CD4-positive, alpha-beta T cell treated with Interleukin-21 for 1 hour (primary cell): Measurements from ENCODE around the gene THAP8.

ENCODE experiments used
- DNase-seq: peaks from one replicate; pipeline ENCODE4 v3.0.0-alpha.2; 2020

The THAP8 gene

DNA sequence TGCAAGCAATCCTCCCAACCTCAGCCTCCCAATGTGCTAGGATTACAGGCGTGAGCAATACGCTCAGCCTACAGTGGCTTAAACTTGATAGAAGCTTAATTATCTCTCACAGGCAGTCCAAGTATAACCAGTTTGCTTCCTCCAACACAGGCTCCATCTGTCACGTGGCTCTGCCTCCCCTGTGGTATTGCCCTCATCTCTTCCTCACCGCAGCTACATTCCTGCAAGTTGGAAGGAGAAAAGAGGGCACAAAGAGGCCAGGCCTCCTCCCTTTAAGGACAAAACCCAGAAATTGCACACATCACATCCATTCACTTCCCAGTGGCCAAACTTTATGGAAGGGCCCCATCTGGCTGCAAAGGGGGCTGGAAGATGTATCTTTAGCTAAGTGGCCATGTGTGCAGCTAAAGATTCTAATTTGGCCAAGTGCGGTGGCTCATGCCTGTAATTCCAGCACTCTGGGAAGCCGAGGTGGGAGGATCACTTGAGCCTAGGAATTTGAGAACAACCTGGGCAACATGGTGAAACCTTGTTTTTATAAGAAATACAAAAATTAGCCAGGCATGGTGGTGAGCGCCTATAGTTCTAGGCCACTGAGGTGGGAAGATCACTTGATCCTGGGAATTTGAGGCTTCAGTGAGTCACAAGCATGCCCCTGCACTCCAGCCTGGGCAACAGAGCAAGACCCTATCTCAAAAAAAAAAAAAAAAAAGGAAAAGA lies 62.2 kb downstream of the THAP8 start:
- no peak for DNase-seq

DNA sequence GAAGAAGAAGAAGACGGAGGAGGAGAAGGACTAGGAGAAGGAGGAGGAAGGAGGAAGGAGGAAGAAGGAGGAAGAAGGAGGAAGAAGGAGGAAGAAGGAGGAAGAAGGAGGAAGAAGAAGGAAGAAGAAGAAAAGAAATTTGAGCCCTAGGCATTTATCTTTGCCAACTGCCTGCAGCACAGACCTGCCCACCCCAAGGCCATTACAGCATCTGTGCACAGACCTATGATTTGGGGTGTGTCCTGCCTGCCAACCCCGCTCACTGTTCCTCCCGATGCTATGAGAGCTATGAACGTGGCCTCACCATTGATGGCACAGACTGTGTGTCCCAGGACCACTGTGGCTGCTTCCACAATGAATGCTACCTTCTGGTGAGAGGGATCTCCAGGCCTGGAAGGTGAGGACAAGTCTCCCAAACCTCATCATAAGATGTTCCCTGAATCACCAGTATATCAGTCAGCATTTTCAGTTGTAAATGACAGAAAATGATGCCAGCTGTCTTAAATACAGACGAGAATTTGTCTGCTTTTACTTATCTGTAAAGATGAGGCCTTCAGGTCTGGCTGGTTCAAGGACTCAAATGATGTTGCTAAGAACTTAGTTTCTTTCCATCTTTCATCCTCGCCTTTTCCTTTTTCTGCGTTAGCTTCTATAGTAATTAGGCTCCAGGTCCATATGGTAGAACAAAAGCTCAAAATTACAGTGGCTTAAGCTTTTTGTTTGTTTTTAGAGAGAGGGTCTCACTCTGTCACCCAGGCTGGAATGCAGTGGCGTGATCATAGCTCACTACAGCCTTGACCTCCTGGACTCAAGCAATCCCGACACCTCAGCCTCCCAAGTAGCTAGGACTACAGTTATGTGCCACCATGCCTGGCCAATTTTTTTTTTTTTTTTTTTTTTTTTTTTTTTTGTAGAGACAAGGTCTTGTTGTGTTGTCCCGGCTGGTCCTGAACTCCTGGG lies 63.0 kb downstream of the THAP8 start:
- no peak for DNase-seq

DNA sequence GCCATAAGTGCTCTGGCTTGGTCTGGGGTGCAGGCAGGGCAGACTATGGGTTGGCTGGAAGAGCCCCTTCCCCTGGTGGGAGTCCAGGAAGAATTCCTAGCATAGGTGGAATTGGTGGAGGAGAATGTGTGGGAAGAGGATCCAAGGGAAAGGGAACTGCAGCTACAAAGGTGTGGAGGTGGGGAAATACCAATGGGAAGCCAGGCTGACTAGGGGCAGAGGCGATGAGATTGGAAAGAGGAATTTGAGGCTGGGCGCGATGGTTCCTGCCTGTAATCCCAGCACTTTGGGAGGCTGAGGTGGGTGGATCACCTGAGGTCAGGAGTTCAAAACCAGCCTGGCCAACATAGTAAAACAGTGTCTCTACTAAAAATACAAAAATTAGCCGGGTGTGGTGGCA lies 63.9 kb downstream of the THAP8 start:
- no peak for DNase-seq

DNA sequence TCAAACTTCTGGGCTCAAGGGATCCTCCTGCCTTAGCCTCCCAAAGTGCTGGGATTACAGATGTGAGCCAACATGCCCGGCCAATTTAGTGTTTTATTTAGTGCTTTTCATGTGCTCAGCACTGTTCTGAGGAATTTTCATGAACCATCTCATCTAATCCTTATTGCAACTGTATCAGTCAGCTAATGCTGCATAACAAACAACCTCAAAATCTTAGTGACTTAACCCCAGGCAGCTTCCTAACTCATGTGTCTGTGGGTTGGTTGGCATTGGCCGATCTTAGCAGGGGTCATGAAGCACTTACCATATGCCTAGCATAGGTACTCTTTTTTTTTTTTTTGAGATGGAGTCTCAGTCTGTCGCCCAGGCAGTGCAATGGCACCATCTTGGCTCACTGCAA lies 65.3 kb downstream of the THAP8 start:
- no peak for DNase-seq

DNA sequence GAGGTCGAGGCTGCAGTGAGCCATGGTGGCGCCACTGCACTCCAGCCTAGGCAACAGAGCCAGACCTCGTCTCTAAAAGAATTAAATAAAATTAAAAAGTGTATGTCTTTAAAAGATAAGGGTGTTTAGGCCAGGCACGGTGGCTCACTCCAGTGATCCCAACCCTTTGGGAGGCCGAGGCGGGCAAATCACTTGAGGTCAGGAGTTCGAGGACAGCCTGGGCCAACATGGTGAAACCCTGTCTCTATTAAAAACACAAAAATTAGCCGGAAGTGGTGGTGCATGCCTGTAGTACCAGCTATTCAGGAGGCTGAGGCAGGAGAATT lies 66.6 kb downstream of the THAP8 start:
- DNase-seq, result no peak

DNA sequence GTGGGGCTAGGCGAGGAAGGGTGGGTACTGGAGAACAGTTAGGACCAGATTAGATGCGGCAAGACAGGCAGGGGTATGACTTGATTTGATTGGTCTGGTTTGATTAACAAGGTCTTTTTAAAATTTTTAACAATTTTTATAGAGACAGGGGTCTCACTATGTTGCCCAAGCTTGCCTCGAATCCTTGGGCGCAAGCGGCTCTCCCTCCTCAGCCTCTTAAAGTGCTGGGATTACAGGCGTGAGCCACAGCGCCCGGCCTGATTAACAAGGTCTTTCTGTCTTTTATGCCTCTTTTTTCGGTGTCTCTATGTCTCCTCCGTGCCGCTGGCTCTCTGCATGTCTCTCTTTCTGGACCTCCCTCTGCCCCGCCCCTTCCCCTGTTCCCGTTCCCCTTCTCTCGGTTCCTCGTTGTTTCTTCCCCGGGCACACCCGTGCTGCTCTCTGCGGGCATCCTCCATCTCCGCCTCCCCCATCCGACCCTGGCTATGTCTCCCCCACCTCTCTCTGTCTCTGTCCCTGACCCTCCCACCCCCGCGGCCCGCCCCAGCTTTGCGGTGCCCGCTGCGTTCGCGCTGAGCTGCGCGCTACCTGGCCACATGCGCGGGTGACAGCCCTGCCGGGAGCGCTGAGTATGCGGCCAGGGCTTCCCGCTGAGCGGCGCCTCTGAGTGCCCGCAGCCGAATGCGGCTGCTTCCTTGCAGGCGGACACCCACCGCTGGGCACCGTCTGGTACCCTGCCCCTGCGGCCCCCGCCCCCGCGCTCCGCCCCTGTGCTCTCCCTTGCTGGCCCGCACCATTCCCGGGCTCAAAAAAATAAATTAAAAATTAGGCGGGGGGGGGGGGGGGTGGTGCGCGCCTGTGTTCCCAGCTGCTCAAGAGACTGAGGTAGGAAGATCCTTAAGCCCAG lies 67.2 kb downstream of the THAP8 start:
- peak; percentile 17 for DNase-seq

DNA sequence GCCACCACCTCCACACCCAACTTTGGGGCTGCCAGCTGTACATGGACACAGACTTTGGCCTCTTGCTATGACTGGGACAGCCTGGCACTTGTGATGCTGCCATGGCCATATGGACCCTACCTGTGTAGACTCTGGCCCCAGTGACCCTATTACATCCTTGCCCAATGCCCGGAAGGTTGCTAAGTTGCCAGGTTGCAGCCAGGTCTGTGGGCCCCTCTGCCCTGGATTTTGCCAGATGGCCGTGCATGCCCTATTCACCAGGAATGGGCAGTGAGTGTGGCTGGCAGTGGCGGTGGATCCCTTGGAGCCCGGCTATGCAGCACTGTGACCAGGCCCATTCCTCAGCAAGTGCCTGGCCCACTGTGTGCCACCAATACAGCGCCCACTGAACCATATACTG lies 68.0 kb downstream of the THAP8 start:
- DNase-seq, result no peak
